Renal pelvis (tissue), 4 donors: Measurements from ENCODE around the gene COL8A1. TPM values are rescaled to one million over a fixed set of nuclear protein-coding genes. Genes with fewer than 3 reads are reported as not detected.

Experiments
- DNase-seq: peaks from one replicate; pipeline ENCODE4 v3.0.0-alpha.2; 2013
- polyA plus RNA-seq, 3 donors: library from polyadenylated mRNA; unstranded; fragments of 120-200 nt; gene quantifications; one replicate each; pipeline ENCODE4 v1.2.1, GENCODE V29; 2013; ENCODE audit not compliant: insufficient read length in 3 of 3

COL8A1 gene
- polyA plus RNA-seq, 3 donors: 1.9 to 6.0 (median 4.0) TPM

GRCh38 chr3:99669879-99670555, 31.6 kb downstream of the COL8A1 start:
- no peak for DNase-seq

- no peak for DNase-seq
Observed at GRCh38 chr3:99670556-99670950, 32.2 kb downstream of the COL8A1 start.

GRCh38 chr3:99674086-99674789, 35.8 kb downstream of the COL8A1 start:
- no peak for DNase-seq

- no peak for DNase-seq
Observed at GRCh38 chr3:99678023-99678422, 39.6 kb downstream of the COL8A1 start.

- no peak for DNase-seq
Observed at GRCh38 chr3:99678896-99679295, 40.5 kb downstream of the COL8A1 start.

- DNase-seq: no peak
Observed at GRCh38 chr3:99681512-99681911, 43.1 kb downstream of the COL8A1 start.

GRCh38 chr3:99681976-99682375, 43.6 kb downstream of the COL8A1 start:
- no peak for DNase-seq

GRCh38 chr3:99683465-99683864, 45.1 kb downstream of the COL8A1 start:
- DNase-seq: no peak

GRCh38 chr3:99683876-99684275, 45.5 kb downstream of the COL8A1 start:
- DNase-seq: no peak

- no peak for DNase-seq
Observed at GRCh38 chr3:99684644-99685043, 46.2 kb downstream of the COL8A1 start.

GRCh38 chr3:99686469-99686868, 48.1 kb downstream of the COL8A1 start:
- DNase-seq: no peak

GRCh38 chr3:99686955-99687612, 48.7 kb downstream of the COL8A1 start:
- peak; percentile 16 for DNase-seq

- DNase-seq: no peak
Observed at GRCh38 chr3:99690761-99691369, 52.5 kb downstream of the COL8A1 start.

- DNase-seq: no peak
Observed at GRCh38 chr3:99693636-99694035, 55.2 kb downstream of the COL8A1 start.

GRCh38 chr3:99696497-99696896, 58.1 kb downstream of the COL8A1 start:
- no peak for DNase-seq

- no peak for DNase-seq
Observed at GRCh38 chr3:99697250-99697649, 58.9 kb downstream of the COL8A1 start.

GRCh38 chr3:99698932-99699331, 60.5 kb downstream of the COL8A1 start:
- no peak for DNase-seq

GRCh38 chr3:99699841-99700240, 61.4 kb downstream of the COL8A1 start:
- no peak for DNase-seq

GRCh38 chr3:99700631-99701268, 62.4 kb downstream of the COL8A1 start:
- no peak for DNase-seq

- no peak for DNase-seq
Observed at GRCh38 chr3:99702953-99703943, 64.9 kb downstream of the COL8A1 start.

GRCh38 chr3:99704417-99704816, 66.0 kb downstream of the COL8A1 start:
- no peak for DNase-seq
